Liver (tissue), 9 donors: ENCODE results near the gene MAP4K1. TPM values are rescaled to one million over a fixed set of nuclear protein-coding genes. Genes with fewer than 3 reads are reported as not detected.

ENCODE experiments used
- DNase-seq: peaks from one replicate; pipeline ENCODE4 v3.0.0-alpha.2; 2017; ENCODE audit warnings: low spot score
- H3K27ac ChIP-seq, 2 donors: one replicate each; pipeline ENCODE4 v1.7.0; 2013; ENCODE audit warnings: inconsistent platforms in 2 of 2, low read length in 2 of 2, control low read depth in 1 of 2, low read depth in 1 of 2, mild to moderate bottlenecking in 1 of 2
- H3K27me3 ChIP-seq, 4 donors: one replicate each; pipeline versions ENCODE4 v1.6.1 to v1.7.0; 2013; ENCODE audit warnings: low read length in 3 of 4, inconsistent platforms in 1 of 4, mild to moderate bottlenecking in 1 of 4, moderate library complexity in 1 of 4; ENCODE audit not compliant: control insufficient read depth in 4 of 4, insufficient read depth in 4 of 4
- H3K36me3 ChIP-seq, 4 donors: one replicate each; pipeline versions ENCODE4 v1.6.1 to v1.7.0; 2013; ENCODE audit warnings: low read length in 3 of 4, mild to moderate bottlenecking in 3 of 4, low read depth in 1 of 4, moderate library complexity in 1 of 4; ENCODE audit not compliant: control insufficient read depth in 4 of 4, insufficient read depth in 3 of 4
- H3K4me1 ChIP-seq, 4 donors: one replicate each; pipeline versions ENCODE4 v1.6.1 to v1.7.0; 2013; ENCODE audit warnings: low read length in 3 of 4, mild to moderate bottlenecking in 3 of 4, moderate library complexity in 1 of 4; ENCODE audit not compliant: control insufficient read depth in 4 of 4, insufficient read depth in 4 of 4
- H3K4me3 ChIP-seq, 3 donors: one replicate each; pipeline versions ENCODE4 v1.6.1 to v1.7.0; 2013; ENCODE audit warnings: low read length in 3 of 3, control low read depth in 1 of 3, low read depth in 1 of 3, mild to moderate bottlenecking in 1 of 3
- H3K9ac ChIP-seq, 2 donors: one replicate each; pipeline ENCODE4 v1.7.0; 2013; ENCODE audit warnings: low read length in 2 of 2, mild to moderate bottlenecking in 2 of 2, moderate library complexity in 2 of 2, control low read depth in 1 of 2, low read depth in 1 of 2
- H3K9me3 ChIP-seq, 4 donors: one replicate each; pipeline versions ENCODE4 v1.6.1 to v1.7.0; 2013; ENCODE audit warnings: low read length in 3 of 4; ENCODE audit not compliant: control insufficient read depth in 4 of 4
- CTCF ChIP-seq: fragments of 150-350 bp; IDR thresholded peaks from 2 replicates; pipeline ENCODE4 v1.5.1; 2017; ENCODE audit warnings: improper control_type of control experiment, low read depth, low read length; ENCODE audit not compliant: missing input control
- EGR1 ChIP-seq, 2 donors: IDR thresholded peaks; 2 replicates each; pipeline ENCODE4 v1.6.1; 2016 to 2018; ENCODE audit warnings: antibody characterized with exemption in 2 of 2, low read depth in 2 of 2
- FOXA1 ChIP-seq: IDR thresholded peaks from 2 replicates; pipeline ENCODE4 v1.6.1; 2016; ENCODE audit warnings: antibody characterized with exemption
- FOXA2 ChIP-seq: IDR thresholded peaks from 2 replicates; pipeline ENCODE4 v1.6.1; 2016; ENCODE audit warnings: antibody characterized with exemption
- GABPA ChIP-seq, 2 donors: IDR thresholded peaks in 1 of 2; conservative IDR thresholded peaks in 1 of 2; 2 replicates each; pipeline ENCODE4 v1.6.1; 2016; ENCODE audit warnings: antibody characterized with exemption in 2 of 2, mild to moderate bottlenecking in 1 of 2, moderate library complexity in 1 of 2
- HNF4A ChIP-seq, 2 donors: conservative IDR thresholded peaks; 2 replicates each; pipeline ENCODE4 v1.6.1; 2016; ENCODE audit warnings: antibody characterized with exemption in 2 of 2, mild to moderate bottlenecking in 2 of 2
- HNF4G ChIP-seq: IDR thresholded peaks from 2 replicates; pipeline ENCODE4 v1.6.1; 2016; ENCODE audit warnings: antibody characterized with exemption
- JUND ChIP-seq, 2 donors: IDR thresholded peaks; 2 replicates each; pipeline ENCODE4 v1.6.1; 2016; ENCODE audit warnings: antibody characterized with exemption in 2 of 2
- MAX ChIP-seq: IDR thresholded peaks from 2 replicates; pipeline ENCODE4 v1.6.1; 2016; ENCODE audit warnings: antibody characterized with exemption
- NR2F2 ChIP-seq: IDR thresholded peaks from 2 replicates; pipeline ENCODE4 v1.6.1; 2016; ENCODE audit warnings: antibody characterized with exemption
- RAD21 ChIP-seq, 2 donors: IDR thresholded peaks; 2 replicates each; pipeline ENCODE4 v1.6.1; 2016; ENCODE audit warnings: antibody characterized with exemption in 2 of 2, mild to moderate bottlenecking in 2 of 2
- RXRA ChIP-seq, 2 donors: IDR thresholded peaks; 2 replicates each; pipeline ENCODE4 v1.6.1; 2017 to 2018; ENCODE audit warnings: antibody characterized with exemption in 2 of 2, mild to moderate bottlenecking in 1 of 2
- SP1 ChIP-seq: IDR thresholded peaks from 2 replicates; pipeline ENCODE4 v1.6.1; 2018; ENCODE audit warnings: antibody characterized with exemption, mild to moderate bottlenecking
- TAF1 ChIP-seq: conservative IDR thresholded peaks from 2 replicates; pipeline ENCODE4 v1.6.1; 2016; ENCODE audit warnings: antibody characterized with exemption, mild to moderate bottlenecking
- YY1 ChIP-seq: IDR thresholded peaks from 2 replicates; pipeline ENCODE4 v1.6.1; 2016; ENCODE audit warnings: antibody characterized with exemption, mild to moderate bottlenecking
- ZBTB33 ChIP-seq: IDR thresholded peaks from 2 replicates; pipeline ENCODE4 v1.6.1; 2016; ENCODE audit warnings: antibody characterized with exemption
- whole genome bisulfite sequencing: extraction: QIAGEN DNeasy Blood & Tissue Kit; methylation state at CpG from one replicate; pipeline ENCODE4 v1.1.7; 2013; 5-methylcytosine and 5-hydroxymethylcytosine counted together
- polyA plus RNA-seq, 2 donors: library from polyadenylated mRNA; stranded (reverse) in 1 of 2; unstranded in 1 of 2; fragments of 200-250 nt in 1 of 2; fragments of >200 nt in 1 of 2; fragmentation: Nextera tagmentation in 1 of 2; extraction: Ambion mirVana in 1 of 2; gene quantifications; one replicate each; pipeline versions ENCODE4 v1.2.1 to v1.2.3, GENCODE V29; 2013 to 2015
- total RNA-seq, 2 donors: library from RNA; depleted of rRNA; stranded (reverse); fragments of >200 nt; gene quantifications; one replicate each; pipeline ENCODE4 v1.2.3, GENCODE V29; 2014
- TF ChIP-seq, protein P1 (sequence below): IDR thresholded peaks from 2 replicates; pipeline ENCODE4 v1.6.1; 2016; ENCODE audit warnings: antibody characterized with exemption, mild to moderate bottlenecking
- TF ChIP-seq, protein P2 (sequence below): IDR thresholded peaks from 2 replicates; pipeline ENCODE4 v1.6.1; 2016; ENCODE audit warnings: antibody characterized with exemption
- donor health status: healthy.
- donor health status: healthy.
- donor health status: healthy.
- donor health status: healthy.
- donor health status: healthy.

The MAP4K1 gene
- total and polyA plus RNA-seq, 4 donors: 0.89 to 3.1 (median 1.9) TPM

DNA sequence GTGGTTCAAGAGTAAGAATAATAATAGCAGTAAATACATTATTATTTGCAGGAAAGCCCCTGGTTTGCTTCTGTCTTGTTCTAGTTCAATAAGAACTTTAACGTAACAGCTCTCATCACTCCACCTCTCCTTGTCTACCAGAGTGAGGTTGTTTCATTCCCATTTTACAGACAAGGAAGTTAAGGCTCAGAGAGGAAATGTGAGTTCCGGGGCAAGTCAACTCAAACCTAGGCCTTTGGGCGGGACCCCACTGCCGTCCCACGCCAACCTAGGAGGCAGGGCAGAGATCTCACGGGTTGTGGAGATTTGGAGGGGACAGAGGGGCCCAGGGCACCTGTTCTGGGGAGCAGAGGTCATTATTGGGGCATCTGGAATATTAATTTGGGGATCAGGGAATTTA lies 1.5 kb downstream of the MAP4K1 start:
- TF ChIP-seq SP1: no peak
- no peak for TF ChIP-seq TAF1
- TF ChIP-seq FOXA2: no peak
- TF ChIP-seq CTCF: no peak
- no peak for TF ChIP-seq FOXA1
- no peak for TF ChIP-seq GABPA (IDR thresholded peaks at IDR 0.05 in 1 of 2, conservative IDR thresholded peaks at IDR 0.05 in 1 of 2)
- no peak for TF ChIP-seq HNF4G
- no peak for TF ChIP-seq ZBTB33
- TF ChIP-seq, protein P1, sequence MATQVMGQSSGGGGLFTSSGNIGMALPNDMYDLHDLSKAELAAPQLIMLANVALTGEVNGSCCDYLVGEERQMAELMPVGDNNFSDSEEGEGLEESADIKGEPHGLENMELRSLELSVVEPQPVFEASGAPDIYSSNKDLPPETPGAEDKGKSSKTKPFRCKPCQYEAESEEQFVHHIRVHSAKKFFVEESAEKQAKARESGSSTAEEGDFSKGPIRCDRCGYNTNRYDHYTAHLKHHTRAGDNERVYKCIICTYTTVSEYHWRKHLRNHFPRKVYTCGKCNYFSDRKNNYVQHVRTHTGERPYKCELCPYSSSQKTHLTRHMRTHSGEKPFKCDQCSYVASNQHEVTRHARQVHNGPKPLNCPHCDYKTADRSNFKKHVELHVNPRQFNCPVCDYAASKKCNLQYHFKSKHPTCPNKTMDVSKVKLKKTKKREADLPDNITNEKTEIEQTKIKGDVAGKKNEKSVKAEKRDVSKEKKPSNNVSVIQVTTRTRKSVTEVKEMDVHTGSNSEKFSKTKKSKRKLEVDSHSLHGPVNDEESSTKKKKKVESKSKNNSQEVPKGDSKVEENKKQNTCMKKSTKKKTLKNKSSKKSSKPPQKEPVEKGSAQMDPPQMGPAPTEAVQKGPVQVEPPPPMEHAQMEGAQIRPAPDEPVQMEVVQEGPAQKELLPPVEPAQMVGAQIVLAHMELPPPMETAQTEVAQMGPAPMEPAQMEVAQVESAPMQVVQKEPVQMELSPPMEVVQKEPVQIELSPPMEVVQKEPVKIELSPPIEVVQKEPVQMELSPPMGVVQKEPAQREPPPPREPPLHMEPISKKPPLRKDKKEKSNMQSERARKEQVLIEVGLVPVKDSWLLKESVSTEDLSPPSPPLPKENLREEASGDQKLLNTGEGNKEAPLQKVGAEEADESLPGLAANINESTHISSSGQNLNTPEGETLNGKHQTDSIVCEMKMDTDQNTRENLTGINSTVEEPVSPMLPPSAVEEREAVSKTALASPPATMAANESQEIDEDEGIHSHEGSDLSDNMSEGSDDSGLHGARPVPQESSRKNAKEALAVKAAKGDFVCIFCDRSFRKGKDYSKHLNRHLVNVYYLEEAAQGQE: no peak
- TF ChIP-seq HNF4A (conservative IDR thresholded peaks at IDR 0.05): no peak
- TF ChIP-seq, protein P2, sequence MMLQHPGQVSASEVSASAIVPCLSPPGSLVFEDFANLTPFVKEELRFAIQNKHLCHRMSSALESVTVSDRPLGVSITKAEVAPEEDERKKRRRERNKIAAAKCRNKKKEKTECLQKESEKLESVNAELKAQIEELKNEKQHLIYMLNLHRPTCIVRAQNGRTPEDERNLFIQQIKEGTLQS: no peak
- TF ChIP-seq EGR1 (IDR thresholded peaks at IDR 0.05; ENCODE audit: low read depth in 2 of 2): no peak
- TF ChIP-seq RXRA (IDR thresholded peaks at IDR 0.05): no peak
- no peak for TF ChIP-seq MAX
- no peak for TF ChIP-seq RAD21 (IDR thresholded peaks at IDR 0.05)
- TF ChIP-seq NR2F2: no peak
- TF ChIP-seq JUND (IDR thresholded peaks at IDR 0.05): no peak
- no peak for TF ChIP-seq YY1
- Histone ChIP-seq H3K4me3 (no peak overlapping the region), H3K4me1 (peaks cover 2 to 20% (median 15%) of the 10 kb centered on the region in 4 donors), H3K9me3 (no peaks in the 10 kb centered on the region), H3K27me3 (no peaks in the 10 kb centered on the region), H3K9ac (no peak overlapping the region), H3K27ac (no peak overlapping the region), H3K36me3 (peaks cover 2 to 12% (median 6%) of the 10 kb centered on the region in 4 donors)
- no peak for DNase-seq
- WGBS: 85% methylated on average over 6 of the region's 6 CpGs
